ENCODE data around the gene RMND5A. TPM values are rescaled to one million over a fixed set of nuclear protein-coding genes. Genes with fewer than 3 reads are reported as not detected.

RMND5A gene
- total RNA-seq, 1 donor from 2014 or later, result 32.1 TPM

DNA sequence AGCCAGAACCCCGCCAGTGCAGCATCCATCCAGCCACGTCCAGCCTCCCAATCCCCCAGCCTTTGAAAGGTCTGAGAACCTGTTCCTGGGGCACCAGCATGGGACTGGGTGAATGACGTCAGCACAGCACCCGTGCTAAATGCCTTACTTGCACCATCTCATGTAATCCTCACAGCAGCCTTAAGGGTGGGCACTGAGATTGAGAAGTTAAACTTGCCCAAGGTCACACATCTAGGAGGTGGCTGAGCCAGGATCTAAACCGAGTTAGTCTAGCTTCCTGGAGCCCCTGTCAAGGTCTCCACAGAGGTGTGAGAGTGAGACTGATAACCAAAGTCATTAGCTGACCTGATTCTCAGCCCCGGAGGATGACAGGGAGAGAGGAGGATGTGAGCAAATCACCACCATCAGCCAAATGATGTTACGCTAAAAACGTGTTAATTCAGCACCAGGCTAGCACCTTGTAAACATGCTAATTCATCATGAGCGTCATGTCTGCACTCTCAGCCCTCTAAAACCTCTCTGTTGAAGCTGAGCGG is 66.0 kb downstream of the RMND5A start:
- peak in 1 of 2 donors; percentile 13 for ATAC-seq
- TF ChIP-seq, protein P1, sequence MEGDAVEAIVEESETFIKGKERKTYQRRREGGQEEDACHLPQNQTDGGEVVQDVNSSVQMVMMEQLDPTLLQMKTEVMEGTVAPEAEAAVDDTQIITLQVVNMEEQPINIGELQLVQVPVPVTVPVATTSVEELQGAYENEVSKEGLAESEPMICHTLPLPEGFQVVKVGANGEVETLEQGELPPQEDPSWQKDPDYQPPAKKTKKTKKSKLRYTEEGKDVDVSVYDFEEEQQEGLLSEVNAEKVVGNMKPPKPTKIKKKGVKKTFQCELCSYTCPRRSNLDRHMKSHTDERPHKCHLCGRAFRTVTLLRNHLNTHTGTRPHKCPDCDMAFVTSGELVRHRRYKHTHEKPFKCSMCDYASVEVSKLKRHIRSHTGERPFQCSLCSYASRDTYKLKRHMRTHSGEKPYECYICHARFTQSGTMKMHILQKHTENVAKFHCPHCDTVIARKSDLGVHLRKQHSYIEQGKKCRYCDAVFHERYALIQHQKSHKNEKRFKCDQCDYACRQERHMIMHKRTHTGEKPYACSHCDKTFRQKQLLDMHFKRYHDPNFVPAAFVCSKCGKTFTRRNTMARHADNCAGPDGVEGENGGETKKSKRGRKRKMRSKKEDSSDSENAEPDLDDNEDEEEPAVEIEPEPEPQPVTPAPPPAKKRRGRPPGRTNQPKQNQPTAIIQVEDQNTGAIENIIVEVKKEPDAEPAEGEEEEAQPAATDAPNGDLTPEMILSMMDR (IDR thresholded peaks at IDR 0.05), result no peak
- Histone ChIP-seq H3K9me3 (no peaks in the 10 kb centered on the region), H3K4me1 (peaks cover 25% of the 10 kb centered on the region), H3K27ac (no peak overlapping the region), H3K36me3 (no peaks in the 10 kb centered on the region), H3K4me3 (no peak overlapping the region), H3K27me3 (ENCODE audit: low read depth) (peaks cover 39% of the 10 kb centered on the region)
- DNase-seq, result no peak
- intact Hi-C loops (cut with DNase I), result no loop called here

DNA sequence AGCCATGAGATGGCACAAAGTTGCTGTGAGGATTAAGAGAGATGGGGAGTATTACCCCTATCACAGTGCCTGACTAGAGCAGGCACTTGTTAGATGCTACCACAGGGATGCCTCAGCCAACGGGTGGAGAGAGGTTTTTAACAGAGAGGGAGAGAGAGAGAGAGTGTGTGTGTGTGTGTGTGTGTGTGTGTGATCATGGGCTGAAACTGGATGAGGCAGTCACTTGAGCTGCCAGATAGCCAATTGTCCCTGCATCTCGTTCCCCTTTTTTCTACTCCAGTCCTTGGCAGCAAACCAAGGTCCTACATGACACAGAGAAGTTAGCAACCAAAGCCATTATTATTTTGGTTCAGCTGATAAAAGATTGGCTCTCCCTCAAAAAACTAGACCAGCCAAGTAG is 67.6 kb downstream of the RMND5A start:
- DNase-seq, result no peak
- no peak overlapping the region for H3K4me3 ChIP-seq
- no peak overlapping the region for H3K27ac ChIP-seq
- no peaks in the 10 kb centered on the region for H3K36me3 ChIP-seq
- TF ChIP-seq, protein P1 (IDR thresholded peaks at IDR 0.05), result no peak
- ATAC-seq, result no peak
- intact Hi-C loops (cut with DNase I), result no loop called here
- no peaks in the 10 kb centered on the region for H3K9me3 ChIP-seq
- H3K4me1 ChIP-seq, result peaks cover 29% of the 10 kb centered on the region
- peaks cover 55% of the 10 kb centered on the region for H3K27me3 ChIP-seq (ENCODE audit: low read depth)

DNA sequence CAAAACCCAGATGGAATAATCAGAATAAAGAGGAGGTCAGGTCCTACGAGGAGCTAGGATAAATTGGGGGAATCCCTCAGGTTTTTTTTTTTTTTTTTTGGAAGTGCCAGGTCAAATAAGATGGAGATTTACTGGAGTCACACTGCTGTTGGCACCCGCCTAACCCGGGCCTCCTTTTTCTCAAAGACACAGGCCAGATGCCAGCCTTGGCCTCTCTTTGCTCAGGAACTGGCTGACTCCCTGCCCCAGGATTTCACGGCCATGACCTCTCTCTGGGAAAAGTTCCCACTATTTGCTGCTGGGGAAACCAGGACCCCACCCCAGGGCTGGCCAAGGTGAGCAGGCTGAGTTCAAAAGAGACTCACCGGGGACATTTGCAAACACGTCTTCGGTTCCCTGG is 68.1 kb downstream of the RMND5A start:
- H3K4me1 ChIP-seq, result peaks cover 29% of the 10 kb centered on the region
- H3K27me3 ChIP-seq (ENCODE audit: low read depth), result peaks cover 60% of the 10 kb centered on the region
- H3K27ac ChIP-seq, result no peak overlapping the region
- no peak overlapping the region for H3K4me3 ChIP-seq
- intact Hi-C loops (cut with DNase I), result no loop called here
- DNase-seq, result no peak
- ATAC-seq, result no peak
- TF ChIP-seq, protein P1 (IDR thresholded peaks at IDR 0.05), result no peak
- no peaks in the 10 kb centered on the region for H3K36me3 ChIP-seq
- no peaks in the 10 kb centered on the region for H3K9me3 ChIP-seq

DNA sequence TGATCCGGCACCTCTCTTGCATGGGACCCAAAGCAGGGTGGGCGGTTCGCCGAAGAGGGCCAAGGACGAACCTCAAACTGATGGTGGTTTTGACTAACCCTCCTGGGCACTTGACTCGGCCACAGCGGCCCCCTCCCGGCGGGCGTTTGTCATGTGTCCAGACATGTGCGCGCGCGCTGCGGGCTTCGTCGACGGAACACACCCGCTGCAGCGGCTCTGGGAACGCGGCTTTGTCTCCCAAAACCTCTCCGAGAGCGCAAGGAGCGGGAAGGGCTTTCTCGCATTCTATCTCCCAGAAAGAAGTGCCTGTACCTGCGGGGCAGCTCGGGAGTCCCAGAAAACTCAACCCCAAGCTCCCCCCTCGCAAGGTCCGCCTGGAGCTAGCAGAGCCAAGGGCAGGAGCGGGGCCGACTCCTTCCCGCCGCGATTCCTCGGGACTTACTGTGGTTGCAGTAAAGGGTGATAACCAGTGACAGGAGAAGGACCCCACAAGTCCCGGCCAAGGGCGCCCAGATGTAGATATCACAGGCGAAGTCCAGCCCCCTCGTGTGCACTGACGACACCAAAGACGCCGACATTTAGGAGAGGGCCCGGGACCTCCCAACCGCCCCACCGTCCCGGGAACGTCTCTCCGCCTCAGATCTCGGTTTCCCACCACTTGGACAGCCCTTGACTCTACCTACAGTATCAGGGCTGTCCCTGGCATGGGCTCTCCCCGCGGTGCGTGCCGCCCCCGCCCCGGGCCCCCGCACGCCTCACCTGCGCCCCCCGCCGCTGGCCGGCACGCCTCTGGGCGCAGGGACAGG is 69.0 kb downstream of the RMND5A start:
- Histone ChIP-seq H3K27me3 (ENCODE audit: low read depth) (peaks cover 69% of the 10 kb centered on the region), H3K9me3 (no peaks in the 10 kb centered on the region), H3K4me1 (peaks cover 29% of the 10 kb centered on the region), H3K36me3 (no peaks in the 10 kb centered on the region), H3K4me3 (peak overlapping the region; percentile 40), H3K27ac (no peak overlapping the region)
- TF ChIP-seq, protein P1 (IDR thresholded peaks at IDR 0.05), result no peak
- no peak for ATAC-seq
- intact Hi-C loops (cut with DNase I), result no loop called here
- DNase-seq, result no peak

DNA sequence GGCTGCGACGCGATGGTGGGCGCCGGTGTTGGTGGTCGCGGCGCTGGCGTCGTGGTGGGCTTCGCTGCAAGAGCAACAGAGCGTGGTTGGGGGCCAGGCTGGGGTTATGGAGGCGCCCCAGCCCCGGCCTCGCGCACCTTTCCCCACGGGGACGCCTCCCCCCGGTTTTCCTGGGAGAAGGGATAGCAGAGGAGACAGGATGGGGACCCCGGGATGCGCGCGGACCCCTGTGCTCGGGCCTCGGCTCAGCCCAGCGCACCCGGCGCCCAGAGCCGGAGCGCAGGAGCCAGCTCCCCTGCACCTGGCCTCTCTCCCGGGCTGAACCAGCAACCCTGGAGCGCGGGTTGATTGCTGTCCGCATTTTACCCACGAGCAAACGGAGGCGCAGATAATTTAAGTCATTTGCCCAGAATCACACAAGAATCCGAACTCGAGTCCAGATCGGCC is 69.6 kb downstream of the RMND5A start:
- no peak overlapping the region for H3K27ac ChIP-seq
- peak overlapping the region; percentile 40 for H3K4me3 ChIP-seq
- ATAC-seq (no peak), DNase-seq (no peak)
- no peaks in the 10 kb centered on the region for H3K36me3 ChIP-seq
- no peaks in the 10 kb centered on the region for H3K9me3 ChIP-seq
- intact Hi-C loops (cut with DNase I), result no loop called here
- TF ChIP-seq, protein P1 (IDR thresholded peaks at IDR 0.05), result no peak
- H3K4me1 ChIP-seq, result peaks cover 29% of the 10 kb centered on the region
- peaks cover 73% of the 10 kb centered on the region for H3K27me3 ChIP-seq (ENCODE audit: low read depth)

Data from lower lobe of right lung (tissue), 2 donors.